ENCODE measurements around the gene ETV3.

DNA sequence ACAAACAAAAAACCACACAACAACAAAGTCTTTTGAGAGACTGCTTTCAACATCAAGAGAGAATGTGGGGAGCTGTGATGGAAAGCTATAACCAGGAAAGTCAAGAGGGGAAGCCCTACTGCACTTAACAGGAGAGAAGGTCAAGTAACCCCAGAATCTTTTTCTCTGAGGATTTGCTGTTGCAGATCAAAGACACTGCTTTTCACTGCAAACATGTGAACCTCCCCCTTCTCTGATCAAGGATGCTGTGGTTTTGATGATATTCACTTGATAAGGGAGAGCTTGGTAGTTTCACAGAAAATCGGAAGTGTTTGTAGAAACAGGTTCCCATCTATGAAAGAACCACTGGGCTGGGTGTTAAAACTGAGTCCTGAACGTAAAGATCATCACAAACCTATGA lies 4.8 kb downstream of the ETV3 start:
- TF ChIP-seq, protein P1, sequence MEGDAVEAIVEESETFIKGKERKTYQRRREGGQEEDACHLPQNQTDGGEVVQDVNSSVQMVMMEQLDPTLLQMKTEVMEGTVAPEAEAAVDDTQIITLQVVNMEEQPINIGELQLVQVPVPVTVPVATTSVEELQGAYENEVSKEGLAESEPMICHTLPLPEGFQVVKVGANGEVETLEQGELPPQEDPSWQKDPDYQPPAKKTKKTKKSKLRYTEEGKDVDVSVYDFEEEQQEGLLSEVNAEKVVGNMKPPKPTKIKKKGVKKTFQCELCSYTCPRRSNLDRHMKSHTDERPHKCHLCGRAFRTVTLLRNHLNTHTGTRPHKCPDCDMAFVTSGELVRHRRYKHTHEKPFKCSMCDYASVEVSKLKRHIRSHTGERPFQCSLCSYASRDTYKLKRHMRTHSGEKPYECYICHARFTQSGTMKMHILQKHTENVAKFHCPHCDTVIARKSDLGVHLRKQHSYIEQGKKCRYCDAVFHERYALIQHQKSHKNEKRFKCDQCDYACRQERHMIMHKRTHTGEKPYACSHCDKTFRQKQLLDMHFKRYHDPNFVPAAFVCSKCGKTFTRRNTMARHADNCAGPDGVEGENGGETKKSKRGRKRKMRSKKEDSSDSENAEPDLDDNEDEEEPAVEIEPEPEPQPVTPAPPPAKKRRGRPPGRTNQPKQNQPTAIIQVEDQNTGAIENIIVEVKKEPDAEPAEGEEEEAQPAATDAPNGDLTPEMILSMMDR (IDR thresholded peaks at IDR 0.05), result no peak
- TF ChIP-seq POLR2A (IDR thresholded peaks at IDR 0.05), result no peak
